H9 (cell line): ENCODE results near the gene BTD. TPM values are rescaled to one million over a fixed set of nuclear protein-coding genes. Genes with fewer than 3 reads are reported as not detected.

ENCODE experiments used
- DNase-seq: peaks from one replicate; pipeline ENCODE4 v3.0.0-alpha.2; 2017
- H2AFZ ChIP-seq: one replicate; pipeline ENCODE4 v1.6.1; 2013; ENCODE audit warnings: mild to moderate bottlenecking, low read length, control low read depth, moderate library complexity
- H2AK5ac ChIP-seq: 2 replicates; pipeline ENCODE4 v1.6.1; 2013; ENCODE audit warnings: low read length, control low read depth, mixed read lengths; ENCODE audit not compliant: insufficient read length
- H2BK120ac ChIP-seq: one replicate; pipeline ENCODE4 v1.6.1; 2013; ENCODE audit warnings: low read depth, mild to moderate bottlenecking, low read length, control low read depth, inconsistent platforms; ENCODE audit not compliant: poor library complexity, severe bottlenecking
- H2BK12ac ChIP-seq: 2 replicates; pipeline ENCODE4 v1.6.1; 2013; ENCODE audit warnings: low read length, control low read depth, mixed read lengths, low read depth; ENCODE audit not compliant: insufficient read length
- H2BK15ac ChIP-seq: 2 replicates; pipeline ENCODE4 v1.6.1; 2013; ENCODE audit warnings: low read depth, low read length, control low read depth
- H2BK20ac ChIP-seq: one replicate; pipeline ENCODE4 v1.6.1; 2013; ENCODE audit warnings: low read depth, mild to moderate bottlenecking, low read length, control low read depth, inconsistent platforms; ENCODE audit not compliant: poor library complexity, severe bottlenecking
- H2BK5ac ChIP-seq: 2 replicates; pipeline ENCODE4 v1.6.1; 2013; ENCODE audit warnings: low read length, control low read depth, mixed read lengths; ENCODE audit not compliant: insufficient read length
- H3K14ac ChIP-seq: 2 replicates; pipeline ENCODE4 v1.6.1; 2013; ENCODE audit warnings: low read length, control low read depth; ENCODE audit not compliant: insufficient read depth
- H3K18ac ChIP-seq: 2 replicates; pipeline ENCODE4 v1.6.1; 2013; ENCODE audit warnings: low read depth, mild to moderate bottlenecking, mixed read lengths, low read length, control low read depth; ENCODE audit not compliant: insufficient read length
- H3K23ac ChIP-seq: 2 replicates; pipeline ENCODE4 v1.6.1; 2013; ENCODE audit warnings: low read length, control low read depth, mixed read lengths, low read depth; ENCODE audit not compliant: insufficient read length
- H3K23me2 ChIP-seq: 2 replicates; pipeline ENCODE4 v1.6.1; 2013; ENCODE audit warnings: low read depth, mild to moderate bottlenecking, mixed read lengths, low read length, control low read depth; ENCODE audit not compliant: insufficient read length, poor library complexity, severe bottlenecking
- H3K27ac ChIP-seq: 2 replicates; pipeline ENCODE4 v1.5.1; 2013; ENCODE audit warnings: low read length, control low read depth, mixed read lengths, low read depth; ENCODE audit not compliant: insufficient read length
- H3K27me3 ChIP-seq: 2 replicates; pipeline ENCODE4 v1.6.1; 2013; ENCODE audit warnings: low read length, control low read depth, inconsistent platforms; ENCODE audit not compliant: insufficient read depth
- H3K4ac ChIP-seq: 2 replicates; pipeline ENCODE4 v1.6.1; 2013; ENCODE audit warnings: low read depth, mild to moderate bottlenecking, control low read depth, inconsistent platforms, low read length, moderate library complexity
- H3K4me1 ChIP-seq: 2 replicates; pipeline ENCODE4 v1.6.1; 2013; ENCODE audit warnings: low read length, control low read depth, inconsistent platforms; ENCODE audit not compliant: insufficient read depth
- H3K4me2 ChIP-seq: 2 replicates; pipeline ENCODE4 v1.6.1; 2013; ENCODE audit warnings: low read length, control low read depth, mixed read lengths; ENCODE audit not compliant: insufficient read length, insufficient read depth
- H3K56ac ChIP-seq: 2 replicates; pipeline ENCODE4 v1.6.1; 2013; ENCODE audit warnings: low read depth, mild to moderate bottlenecking, mixed read lengths, low read length, control low read depth; ENCODE audit not compliant: insufficient read length
- H3K79me1 ChIP-seq: 2 replicates; pipeline ENCODE4 v1.6.1; 2013; ENCODE audit warnings: low read depth, mild to moderate bottlenecking, moderate library complexity, low read length, control low read depth, inconsistent platforms; ENCODE audit not compliant: insufficient read depth, poor library complexity, severe bottlenecking
- H3K79me2 ChIP-seq: 2 replicates; pipeline ENCODE4 v1.6.1; 2013; ENCODE audit warnings: low read length, control low read depth, inconsistent platforms; ENCODE audit not compliant: insufficient read depth
- H3K9ac ChIP-seq: 2 replicates; pipeline ENCODE4 v1.6.1; 2013; ENCODE audit warnings: low read length, control low read depth, mixed read lengths; ENCODE audit not compliant: insufficient read length; ENCODE audit errors: extremely low read depth
- H3K9me3 ChIP-seq: one replicate; pipeline ENCODE4 v1.6.1; 2013; ENCODE audit warnings: low read depth, low read length, inconsistent platforms; ENCODE audit not compliant: control insufficient read depth
- H3T11ph ChIP-seq: one replicate; pipeline ENCODE4 v1.6.1; 2013; ENCODE audit warnings: mild to moderate bottlenecking, low read length, control low read depth, inconsistent platforms
- H4K20me1 ChIP-seq: one replicate; pipeline ENCODE4 v1.6.1; 2013; ENCODE audit not compliant: control insufficient read depth, insufficient read length, insufficient read depth
- H4K5ac ChIP-seq: 2 replicates; pipeline ENCODE4 v1.6.1; 2013; ENCODE audit warnings: low read depth, mild to moderate bottlenecking, mixed read lengths, low read length, control low read depth; ENCODE audit not compliant: insufficient read length
- H4K8ac ChIP-seq: replicated peaks from 2 replicates; pipeline ENCODE4 v1.6.1; 2013; ENCODE audit warnings: low read length, control low read depth, mixed read lengths, low read depth; ENCODE audit not compliant: insufficient read length
- H4K91ac ChIP-seq: 2 replicates; pipeline ENCODE4 v1.6.1; 2013; ENCODE audit warnings: low read depth, mild to moderate bottlenecking, moderate library complexity, mixed read lengths, low read length, control low read depth; ENCODE audit not compliant: insufficient read length
- H3K27ac Mint-ChIP-seq, 3 experiments: 2 replicates in 2 of 3; 3 replicates in 1 of 3; pipeline ENCODE4 v1.8.0; 2020 to 2021; ENCODE audit warnings: mixed read lengths in 3 of 3, mild to moderate bottlenecking in 1 of 3, moderate library complexity in 1 of 3
- H3K27me3 Mint-ChIP-seq: 2 replicates; pipeline ENCODE4 v1.8.0; 2021; ENCODE audit warnings: low read depth, mild to moderate bottlenecking, moderate library complexity, mixed read lengths
- H3K36me3 Mint-ChIP-seq, 3 experiments: 2 replicates in 2 of 3; 3 replicates in 1 of 3; pipeline ENCODE4 v1.8.0; 2020 to 2021; ENCODE audit warnings: low read depth in 3 of 3, mixed read lengths in 3 of 3; ENCODE audit not compliant: insufficient read depth in 1 of 3
- H3K4me1 Mint-ChIP-seq, 2 experiments: 2 replicates each; pipeline ENCODE4 v1.8.0; 2020; ENCODE audit warnings: mixed read lengths in 2 of 2
- H3K4me3 Mint-ChIP-seq, 2 experiments: 2 replicates in 1 of 2; 3 replicates in 1 of 2; pipeline ENCODE4 v1.8.0; 2020 to 2021; ENCODE audit warnings: mild to moderate bottlenecking in 2 of 2, mixed read lengths in 2 of 2, moderate library complexity in 1 of 2
- H3K9me3 Mint-ChIP-seq, 2 experiments: 2 replicates in 1 of 2; 3 replicates in 1 of 2; pipeline ENCODE4 v1.8.0; 2020; ENCODE audit warnings: mild to moderate bottlenecking in 2 of 2, mixed read lengths in 2 of 2, moderate library complexity in 1 of 2
- WGBS: extraction: QIAGEN DNeasy Blood & Tissue Kit; methylation state at CpG from one replicate; pipeline ENCODE4 v1.1.7; 2013; ENCODE audit warnings: missing lambda C conversion rate, low lambda C conversion rate, mixed read lengths; ENCODE audit not compliant: insufficient read length; ENCODE audit errors: extremely low coverage; 5-methylcytosine and 5-hydroxymethylcytosine counted together
- total RNA-seq: library from RNA; stranded (reverse); gene quantifications from 2 replicates; pipeline ENCODE4 v1.2.1, GENCODE V29; 2021
- TF ChIP-seq, protein P1 (sequence below): fragments of 200-600 bp; sonication (generic); conservative IDR thresholded peaks from 3 replicates; pipeline ENCODE4 v1.8.0; 2021; ENCODE audit warnings: antibody characterized with exemption, mild to moderate bottlenecking

The BTD gene
- total RNA-seq, 1 experiment from 2014 or later = 21.5 TPM

DNA sequence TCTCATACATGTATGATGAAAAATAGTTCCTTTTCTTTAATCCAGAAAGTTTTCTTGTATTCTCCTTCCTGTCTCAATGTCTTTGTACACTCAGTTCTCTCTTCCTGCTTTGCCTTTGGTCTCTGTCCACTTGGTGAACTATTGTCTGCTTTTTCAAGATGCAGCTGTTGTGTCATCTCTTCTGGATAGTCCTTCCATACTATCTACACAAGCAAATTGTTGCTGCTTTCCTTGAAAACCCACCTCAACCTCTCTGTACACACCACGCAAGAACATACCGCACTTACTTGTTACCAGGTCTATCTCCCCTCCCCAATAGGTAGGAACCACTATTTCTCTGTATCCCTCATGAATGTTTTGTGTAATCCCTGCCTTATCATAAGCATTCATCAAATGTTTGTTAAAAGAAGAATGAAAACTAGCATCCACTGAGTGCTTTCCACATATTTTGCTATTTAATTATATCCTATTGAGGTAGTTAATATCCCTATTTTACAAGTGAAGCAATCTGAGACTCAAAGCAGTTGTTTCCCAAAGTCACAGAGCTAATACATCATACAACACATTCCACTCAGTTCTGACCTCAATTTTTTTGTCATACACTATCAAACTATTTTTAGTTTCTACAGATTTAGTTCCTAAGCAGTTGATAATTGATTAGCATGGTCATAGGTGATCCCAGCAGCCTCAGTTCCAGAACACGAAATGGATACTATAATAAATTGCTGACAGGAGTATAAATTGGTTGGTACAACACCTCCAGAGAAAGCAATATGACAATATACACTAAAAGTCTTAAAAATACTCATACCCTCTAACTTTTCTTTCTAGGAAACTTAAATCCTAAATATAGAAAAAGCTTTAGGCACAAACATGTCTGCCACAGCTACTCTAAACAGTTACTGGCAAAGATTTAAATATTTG, 19.8 kb upstream of the BTD start:
- Histone ChIP-seq H3K79me2 (no peaks in the 10 kb centered on the region), H3K14ac (no peak overlapping the region), H4K91ac (no peak overlapping the region), H4K8ac (no peak overlapping the region), H3K56ac (no peak overlapping the region), H3K4ac (no peak overlapping the region), H2BK15ac (no peak overlapping the region), H3K4me2 (no peak overlapping the region), H3K79me1 (no peaks in the 10 kb centered on the region), H2AFZ (no peak overlapping the region), H3K23ac (no peak overlapping the region), H2BK120ac (no peak overlapping the region), H3K27me3 (no peaks in the 10 kb centered on the region), H2BK12ac (no peak overlapping the region), H3K18ac (no peak overlapping the region), H2BK20ac (no peak overlapping the region), H3K4me1 (no peaks in the 10 kb centered on the region), H2AK5ac (no peak overlapping the region), H3K9ac (no peak overlapping the region), H4K5ac (no peak overlapping the region), H3K23me2 (no peaks in the 10 kb centered on the region), H2BK5ac (no peak overlapping the region), H3T11ph (no peak overlapping the region), H3K9me3 (no peaks in the 10 kb centered on the region), H4K20me1 (no peaks in the 10 kb centered on the region), H3K27ac (no peak overlapping the region)
- TF ChIP-seq, protein P1, sequence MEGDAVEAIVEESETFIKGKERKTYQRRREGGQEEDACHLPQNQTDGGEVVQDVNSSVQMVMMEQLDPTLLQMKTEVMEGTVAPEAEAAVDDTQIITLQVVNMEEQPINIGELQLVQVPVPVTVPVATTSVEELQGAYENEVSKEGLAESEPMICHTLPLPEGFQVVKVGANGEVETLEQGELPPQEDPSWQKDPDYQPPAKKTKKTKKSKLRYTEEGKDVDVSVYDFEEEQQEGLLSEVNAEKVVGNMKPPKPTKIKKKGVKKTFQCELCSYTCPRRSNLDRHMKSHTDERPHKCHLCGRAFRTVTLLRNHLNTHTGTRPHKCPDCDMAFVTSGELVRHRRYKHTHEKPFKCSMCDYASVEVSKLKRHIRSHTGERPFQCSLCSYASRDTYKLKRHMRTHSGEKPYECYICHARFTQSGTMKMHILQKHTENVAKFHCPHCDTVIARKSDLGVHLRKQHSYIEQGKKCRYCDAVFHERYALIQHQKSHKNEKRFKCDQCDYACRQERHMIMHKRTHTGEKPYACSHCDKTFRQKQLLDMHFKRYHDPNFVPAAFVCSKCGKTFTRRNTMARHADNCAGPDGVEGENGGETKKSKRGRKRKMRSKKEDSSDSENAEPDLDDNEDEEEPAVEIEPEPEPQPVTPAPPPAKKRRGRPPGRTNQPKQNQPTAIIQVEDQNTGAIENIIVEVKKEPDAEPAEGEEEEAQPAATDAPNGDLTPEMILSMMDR = no peak
- Mint-ChIP-seq H3K9me3 (no peaks in the 10 kb centered on the region), H3K27ac (no peak overlapping the region), H3K27me3 (no peaks in the 10 kb centered on the region), H3K4me3 (no peak overlapping the region), H3K4me1 (no peaks in the 10 kb centered on the region), H3K36me3 (peaks cover 4 to 62% (median 55%) of the 10 kb centered on the region in 3 experiments; a peak in 5 of 7 replicates)
- no CpG with 5 or more reads among the region's 3 CpGs for WGBS
- no peak for DNase-seq
